Erythroblast (primary cell): Measurements from ENCODE around the gene GTF2F2.
"Not testable (repeated sequence)": the region's sequence is repeated elsewhere in the genome, so short reads cannot be mapped to it uniquely, and the experiment has no call there.

Source experiments
- DNase-seq, 2 experiments: peaks; one replicate each; lab custom pipeline; 2025; lab: John Stamatoyannopoulos, UW
- GATA1 ChIP-seq: IDR thresholded peaks from 2 replicates; pipeline ENCODE4 v1.6.1; 2011; ENCODE audit warnings: low read depth, mild to moderate bottlenecking, control low read depth, low read length, moderate library complexity
- POLR2A ChIP-seq: IDR thresholded peaks from 2 replicates; pipeline ENCODE4 v1.6.1; 2011; ENCODE audit warnings: mild to moderate bottlenecking, low read length

The GTF2F2 gene

GRCh38 chr13:45180713-45181601 lies 60.6 kb downstream of the GTF2F2 start:
- TF ChIP-seq GATA1 (no peak), POLR2A (no peak)
- DNase-seq, result peak in 1 of 2 experiments; percentile 12

- DNase-seq, result no peak
- no peak for TF ChIP-seq GATA1
- no peak for TF ChIP-seq POLR2A
These were observed 64.4 kb downstream of the GTF2F2 start for GRCh38 chr13:45184693-45185092.

- DNase-seq, result no peak
- TF ChIP-seq GATA1 (no peak), POLR2A (no peak)
These were observed 65.0 kb downstream of the GTF2F2 start for GRCh38 chr13:45185286-45185685.

- not testable (repeated sequence) for DNase-seq
These were observed 68.8 kb downstream of the GTF2F2 start for GRCh38 chr13:45189077-45189476.

- DNase-seq, result not testable (repeated sequence)
These were observed 69.2 kb downstream of the GTF2F2 start for GRCh38 chr13:45189511-45189910.

GRCh38 chr13:45191874-45192273 lies 71.6 kb downstream of the GTF2F2 start:
- no peak for TF ChIP-seq POLR2A
- DNase-seq, result no peak

- DNase-seq, result no peak
- no peak for TF ChIP-seq POLR2A
- no peak for TF ChIP-seq GATA1
These were observed 74.0 kb downstream of the GTF2F2 start for GRCh38 chr13:45194081-45194939.

GRCh38 chr13:45195421-45195820 lies 75.1 kb downstream of the GTF2F2 start:
- no peak for DNase-seq

GRCh38 chr13:45196096-45196495 lies 75.8 kb downstream of the GTF2F2 start:
- TF ChIP-seq GATA1 (no peak), POLR2A (no peak)
- no peak for DNase-seq

More at GRCh38 chr13:45195421-45195820, 75.1 kb downstream of the GTF2F2 start:
- no peak for TF ChIP-seq GATA1
- TF ChIP-seq POLR2A, result no peak

GRCh38 chr13:45196622-45197021 lies 76.3 kb downstream of the GTF2F2 start:
- no peak for DNase-seq
- TF ChIP-seq GATA1, result no peak

GRCh38 chr13:45198041-45198440 lies 77.7 kb downstream of the GTF2F2 start:
- TF ChIP-seq GATA1, result no peak
- TF ChIP-seq POLR2A, result no peak
- DNase-seq, result no peak

- no peak for DNase-seq
- no peak for TF ChIP-seq POLR2A
- TF ChIP-seq GATA1, result no peak
These were observed 78.6 kb downstream of the GTF2F2 start for GRCh38 chr13:45198924-45199323.

- no peak for DNase-seq
- TF ChIP-seq GATA1 (no peak), POLR2A (no peak)
These were observed 79.4 kb downstream of the GTF2F2 start for GRCh38 chr13:45199711-45200110.

GRCh38 chr13:45200701-45201232 lies 80.5 kb downstream of the GTF2F2 start, which contains the start of gene KCTD4:
Gene KCTD4, minus strand, starts transcription at chr13:45201045. Its CDS starts 6,478 bp downstream, at chr13:45194567.
- no peak for DNase-seq
- no peak for TF ChIP-seq POLR2A
- TF ChIP-seq GATA1, result no peak
